Neutrophil (primary cell): ENCODE measurements around the gene ELMO1.
A peak's percentile ranks its signal among the peaks of the same experiment; 100 is the strongest.

Experiments used
- H3K27ac ChIP-seq: fragments of 200-600 bp; sonication (generic); 2 replicates; pipeline ENCODE4 v1.5.1; 2016; ENCODE audit warnings: mild to moderate bottlenecking, moderate library complexity
- H3K27me3 ChIP-seq: fragments of 200-600 bp; sonication (generic); 2 replicates; pipeline ENCODE4 v1.6.0; 2016; ENCODE audit warnings: mild to moderate bottlenecking
- H3K36me3 ChIP-seq: fragments of 200-600 bp; sonication (generic); 2 replicates; pipeline ENCODE4 v1.5.1; 2017
- H3K4me1 ChIP-seq, 2 experiments: fragments of 200-600 bp in 1 of 2; sonication (generic) in 1 of 2; 1 replicate in 1 of 2; 2 replicates in 1 of 2; pipeline versions ENCODE4 v1.5.1 to v1.6.1; 2013 to 2016; ENCODE audit warnings: low read depth in 1 of 2, low read length in 1 of 2, mild to moderate bottlenecking in 1 of 2, moderate library complexity in 1 of 2; ENCODE audit not compliant: control insufficient read depth in 1 of 2, insufficient read depth in 1 of 2
- H3K4me3 ChIP-seq, 2 experiments: fragments of 200-600 bp in 1 of 2; sonication (generic) in 1 of 2; 1 replicate in 1 of 2; 2 replicates in 1 of 2; pipeline ENCODE4 v1.5.1; 2013 to 2016; ENCODE audit warnings: low read depth in 1 of 2, low read length in 1 of 2, mild to moderate bottlenecking in 1 of 2, moderate library complexity in 1 of 2
- H3K9me3 ChIP-seq: fragments of 200-600 bp; sonication (generic); 2 replicates; pipeline ENCODE4 v1.5.1; 2016
- TF ChIP-seq, protein P1 (sequence below): fragments of 200-600 bp; sonication (generic); IDR thresholded peaks from 2 replicates; pipeline ENCODE4 v1.5.1; 2016; ENCODE audit warnings: antibody characterized with exemption

Gene ELMO1

DNA sequence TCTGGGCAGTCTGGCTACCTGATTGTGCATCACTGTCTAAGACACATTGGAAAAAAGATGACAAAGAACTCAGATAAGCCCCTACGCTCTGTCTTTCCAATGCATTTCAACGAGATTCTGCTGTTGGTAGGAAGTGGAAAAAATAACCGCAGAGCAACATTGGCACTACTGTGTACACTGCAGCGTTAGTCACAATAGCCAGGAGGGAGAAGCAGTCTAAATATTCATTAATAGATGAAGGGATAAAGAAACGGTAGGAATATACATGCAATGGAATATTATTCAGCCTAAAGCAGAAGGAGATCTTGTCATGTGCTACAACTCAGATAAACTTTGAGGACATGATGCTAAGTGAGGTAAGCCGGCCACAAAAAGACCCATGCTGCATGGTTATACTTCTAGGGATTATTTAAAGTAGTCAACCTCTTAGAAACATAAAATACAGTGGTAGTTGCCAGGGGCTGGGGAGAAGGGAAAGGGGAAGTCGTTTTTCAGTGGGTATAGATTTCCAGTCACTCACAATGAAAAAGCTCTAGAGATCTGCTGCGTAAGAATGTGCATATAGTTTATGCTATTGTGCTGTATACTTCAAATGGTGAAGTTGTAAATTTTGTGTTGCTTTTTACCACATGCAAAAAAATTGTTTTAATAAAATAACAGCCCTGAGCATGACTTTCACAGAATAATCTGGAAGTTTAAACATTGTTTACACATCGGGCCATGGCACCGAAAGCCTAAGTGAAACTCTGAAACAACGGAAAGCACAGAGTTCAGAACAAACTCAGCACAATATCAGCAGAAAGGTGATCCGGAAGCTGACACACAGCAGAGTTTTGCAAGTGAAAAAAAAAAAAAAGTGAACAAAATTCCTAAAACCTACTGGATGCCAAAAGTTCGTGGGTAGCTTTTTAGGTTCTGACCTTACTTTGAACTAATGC, 40.1 kb downstream of the ELMO1 start:
- Histone ChIP-seq H3K4me1 (peaks cover 41 to 45% of the 10 kb centered on the region in 2 experiments), H3K36me3 (no peaks in the 10 kb centered on the region), H3K4me3 (peak overlapping the region; percentile 1 to 24), H3K27ac (peak overlapping the region; percentile 75), H3K27me3 (no peaks in the 10 kb centered on the region), H3K9me3 (no peaks in the 10 kb centered on the region)
- TF ChIP-seq, protein P1, sequence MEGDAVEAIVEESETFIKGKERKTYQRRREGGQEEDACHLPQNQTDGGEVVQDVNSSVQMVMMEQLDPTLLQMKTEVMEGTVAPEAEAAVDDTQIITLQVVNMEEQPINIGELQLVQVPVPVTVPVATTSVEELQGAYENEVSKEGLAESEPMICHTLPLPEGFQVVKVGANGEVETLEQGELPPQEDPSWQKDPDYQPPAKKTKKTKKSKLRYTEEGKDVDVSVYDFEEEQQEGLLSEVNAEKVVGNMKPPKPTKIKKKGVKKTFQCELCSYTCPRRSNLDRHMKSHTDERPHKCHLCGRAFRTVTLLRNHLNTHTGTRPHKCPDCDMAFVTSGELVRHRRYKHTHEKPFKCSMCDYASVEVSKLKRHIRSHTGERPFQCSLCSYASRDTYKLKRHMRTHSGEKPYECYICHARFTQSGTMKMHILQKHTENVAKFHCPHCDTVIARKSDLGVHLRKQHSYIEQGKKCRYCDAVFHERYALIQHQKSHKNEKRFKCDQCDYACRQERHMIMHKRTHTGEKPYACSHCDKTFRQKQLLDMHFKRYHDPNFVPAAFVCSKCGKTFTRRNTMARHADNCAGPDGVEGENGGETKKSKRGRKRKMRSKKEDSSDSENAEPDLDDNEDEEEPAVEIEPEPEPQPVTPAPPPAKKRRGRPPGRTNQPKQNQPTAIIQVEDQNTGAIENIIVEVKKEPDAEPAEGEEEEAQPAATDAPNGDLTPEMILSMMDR: no peak

DNA sequence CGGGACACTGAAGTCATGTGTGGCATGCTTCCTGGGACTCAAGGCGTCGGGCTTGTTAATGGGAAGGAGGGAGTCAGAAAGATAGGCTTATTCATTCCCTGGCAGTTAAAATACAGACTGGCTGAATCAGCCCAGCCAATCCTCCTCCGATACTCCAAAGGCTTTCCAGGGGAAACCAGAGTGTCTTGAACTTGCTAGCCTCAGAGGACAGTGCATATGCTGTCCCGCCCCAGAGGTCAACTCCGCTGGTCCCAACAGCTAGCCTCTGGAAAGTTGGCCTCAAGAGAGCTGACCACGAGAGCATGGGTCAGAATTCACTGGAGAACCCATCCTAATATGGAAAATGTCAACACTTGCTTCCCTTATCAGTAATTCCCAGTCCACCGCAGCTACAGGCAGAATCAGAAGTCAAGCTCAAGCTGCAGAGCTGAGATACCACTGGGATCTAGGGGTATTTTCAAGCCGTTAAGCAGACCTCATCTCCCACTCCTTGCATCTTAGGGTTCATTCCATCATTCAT, 43.0 kb downstream of the ELMO1 start:
- no peak overlapping the region for H3K27ac ChIP-seq
- no peak overlapping the region for H3K4me3 ChIP-seq
- no peaks in the 10 kb centered on the region for H3K36me3 ChIP-seq
- TF ChIP-seq, protein P1: no peak
- H3K27me3 ChIP-seq: no peaks in the 10 kb centered on the region
- peaks cover 26 to 32% of the 10 kb centered on the region in 2 experiments for H3K4me1 ChIP-seq
- H3K9me3 ChIP-seq: no peaks in the 10 kb centered on the region

DNA sequence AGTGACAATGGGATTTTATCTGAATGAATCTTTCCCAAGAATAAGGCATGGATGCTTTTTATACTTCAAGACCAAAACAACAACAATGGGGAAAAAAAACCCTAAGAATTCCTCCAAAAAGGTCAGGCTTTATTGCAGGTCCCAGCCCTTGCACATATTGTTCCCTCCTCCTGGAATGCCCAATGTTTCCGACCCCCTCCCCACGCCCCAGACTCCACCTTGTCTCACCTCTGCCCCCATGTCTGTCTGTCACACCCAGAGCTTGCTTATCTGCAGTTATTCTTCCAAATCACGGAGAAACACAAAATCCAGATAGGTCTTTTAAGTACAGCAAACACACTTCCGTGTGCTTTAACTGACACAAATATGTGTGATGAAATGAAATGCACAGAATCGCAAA, 43.5 kb downstream of the ELMO1 start:
- Histone ChIP-seq H3K36me3 (no peaks in the 10 kb centered on the region), H3K27me3 (no peaks in the 10 kb centered on the region), H3K27ac (no peak overlapping the region), H3K9me3 (no peaks in the 10 kb centered on the region), H3K4me1 (peaks cover 20 to 26% of the 10 kb centered on the region in 2 experiments), H3K4me3 (no peak overlapping the region)
- TF ChIP-seq, protein P1: no peak

DNA sequence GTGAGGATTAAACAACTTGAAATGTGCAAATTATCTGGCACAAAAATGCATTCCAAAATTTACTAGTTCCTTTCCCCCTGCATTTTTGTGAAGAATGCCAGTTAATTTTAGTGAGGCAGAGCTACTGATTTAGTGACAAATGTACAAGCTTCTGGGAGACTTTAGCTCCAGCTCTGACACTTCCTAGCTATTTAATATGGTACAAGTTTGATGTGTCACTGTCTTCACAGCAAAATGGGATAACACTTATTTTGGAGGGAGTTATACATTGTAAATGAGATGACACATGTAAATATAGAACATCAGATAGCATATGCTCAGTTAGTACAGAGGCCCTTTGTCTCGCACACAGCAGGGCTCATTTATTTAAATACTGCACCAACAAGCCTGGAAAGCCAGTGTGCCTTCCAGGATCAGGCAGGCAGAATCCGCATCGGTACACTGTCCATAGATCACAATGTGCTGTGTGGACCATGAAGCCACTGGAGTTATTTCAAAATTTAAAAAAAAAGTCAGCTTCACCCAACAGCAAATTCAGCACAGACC, 48.7 kb downstream of the ELMO1 start:
- Histone ChIP-seq H3K9me3 (no peaks in the 10 kb centered on the region), H3K27ac (no peak overlapping the region), H3K4me3 (no peak overlapping the region), H3K4me1 (peaks cover 0 to 5% of the 10 kb centered on the region in 2 experiments), H3K27me3 (no peaks in the 10 kb centered on the region), H3K36me3 (no peaks in the 10 kb centered on the region)
- TF ChIP-seq, protein P1: no peak

DNA sequence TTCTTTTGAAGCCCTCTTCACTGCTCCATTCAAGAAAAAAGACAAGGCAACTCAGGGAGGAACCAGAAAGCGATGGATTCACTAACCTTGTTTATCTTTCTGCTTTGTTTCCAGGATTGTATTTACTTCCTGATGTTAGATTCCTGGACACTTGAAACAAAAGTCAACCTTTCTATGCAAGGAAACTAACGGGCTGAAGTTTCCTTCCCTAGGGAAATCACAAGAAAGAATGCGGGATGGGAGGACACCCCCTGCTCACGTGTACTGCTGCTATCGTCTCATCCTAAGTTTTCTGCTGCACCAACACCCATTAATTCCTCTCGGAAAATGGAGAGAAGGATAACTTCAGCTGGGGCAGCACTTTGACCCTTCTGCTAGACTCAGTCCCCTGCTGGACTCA, 50.3 kb downstream of the ELMO1 start:
- H3K9me3 ChIP-seq: no peaks in the 10 kb centered on the region
- TF ChIP-seq, protein P1: no peak

More for the DNA sequence above, 50.3 kb downstream of the ELMO1 start:
- Histone ChIP-seq H3K27ac (no peak overlapping the region), H3K4me3 (no peak overlapping the region), H3K27me3 (no peaks in the 10 kb centered on the region), H3K4me1 (peaks cover 0 to 5% of the 10 kb centered on the region in 2 experiments), H3K36me3 (no peaks in the 10 kb centered on the region)
